Esophagus squamous epithelium (tissue), 4 donors: Measurements from ENCODE around the gene CNBD2.

ENCODE experiments used
- POLR2A ChIP-seq, 4 donors: fragments of 450-650 bp; IDR thresholded peaks; one replicate each; pipeline ENCODE4 v1.6.1; 2017; ENCODE audit warnings: antibody characterized with exemption in 4 of 4, mild to moderate bottlenecking in 4 of 4, moderate library complexity in 3 of 4
- TF ChIP-seq, protein P1 (sequence below), 6 experiments: fragments of 450-650 bp in 4 of 6; fragments of 200-600 bp in 2 of 6; sonication (generic) in 2 of 6; IDR thresholded peaks; one replicate each; pipeline ENCODE4 v1.5.1; 2016 to 2019; ENCODE audit warnings: antibody characterized with exemption in 6 of 6, mild to moderate bottlenecking in 4 of 6, moderate library complexity in 4 of 6

DNA sequence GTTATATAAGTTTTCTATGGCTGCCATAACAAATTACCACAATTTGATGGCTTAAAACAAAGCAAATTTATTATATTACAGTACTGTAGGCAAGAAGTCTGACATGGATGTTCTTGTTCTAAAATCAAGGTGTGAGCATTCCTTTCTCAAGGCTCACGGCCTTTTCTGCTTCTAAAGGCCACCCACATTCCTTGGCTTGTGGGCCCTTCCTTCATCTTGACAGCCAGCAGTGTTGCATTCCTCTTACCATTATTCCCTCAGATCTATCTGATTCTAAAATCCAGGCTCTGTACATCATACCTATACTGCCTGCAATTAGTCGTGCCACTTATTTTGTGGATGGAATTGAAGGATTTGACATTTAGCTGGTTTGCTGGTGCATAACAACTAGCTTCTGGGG lies 3.6 kb downstream of the CNBD2 start:
- TF ChIP-seq, protein P1, sequence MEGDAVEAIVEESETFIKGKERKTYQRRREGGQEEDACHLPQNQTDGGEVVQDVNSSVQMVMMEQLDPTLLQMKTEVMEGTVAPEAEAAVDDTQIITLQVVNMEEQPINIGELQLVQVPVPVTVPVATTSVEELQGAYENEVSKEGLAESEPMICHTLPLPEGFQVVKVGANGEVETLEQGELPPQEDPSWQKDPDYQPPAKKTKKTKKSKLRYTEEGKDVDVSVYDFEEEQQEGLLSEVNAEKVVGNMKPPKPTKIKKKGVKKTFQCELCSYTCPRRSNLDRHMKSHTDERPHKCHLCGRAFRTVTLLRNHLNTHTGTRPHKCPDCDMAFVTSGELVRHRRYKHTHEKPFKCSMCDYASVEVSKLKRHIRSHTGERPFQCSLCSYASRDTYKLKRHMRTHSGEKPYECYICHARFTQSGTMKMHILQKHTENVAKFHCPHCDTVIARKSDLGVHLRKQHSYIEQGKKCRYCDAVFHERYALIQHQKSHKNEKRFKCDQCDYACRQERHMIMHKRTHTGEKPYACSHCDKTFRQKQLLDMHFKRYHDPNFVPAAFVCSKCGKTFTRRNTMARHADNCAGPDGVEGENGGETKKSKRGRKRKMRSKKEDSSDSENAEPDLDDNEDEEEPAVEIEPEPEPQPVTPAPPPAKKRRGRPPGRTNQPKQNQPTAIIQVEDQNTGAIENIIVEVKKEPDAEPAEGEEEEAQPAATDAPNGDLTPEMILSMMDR (IDR thresholded peaks at IDR 0.05) = no peak
- no peak for TF ChIP-seq POLR2A (IDR thresholded peaks at IDR 0.05)
